GM12801 (cell line): ENCODE measurements around the gene FAM117B.

Experiments used
- TF ChIP-seq, protein P1 (sequence below): IDR thresholded peaks from one replicate; pipeline ENCODE4 v1.5.1; 2011; ENCODE audit warnings: control low read depth; ENCODE audit not compliant: insufficient read length; ENCODE audit errors: extremely low read depth

FAM117B gene

DNA sequence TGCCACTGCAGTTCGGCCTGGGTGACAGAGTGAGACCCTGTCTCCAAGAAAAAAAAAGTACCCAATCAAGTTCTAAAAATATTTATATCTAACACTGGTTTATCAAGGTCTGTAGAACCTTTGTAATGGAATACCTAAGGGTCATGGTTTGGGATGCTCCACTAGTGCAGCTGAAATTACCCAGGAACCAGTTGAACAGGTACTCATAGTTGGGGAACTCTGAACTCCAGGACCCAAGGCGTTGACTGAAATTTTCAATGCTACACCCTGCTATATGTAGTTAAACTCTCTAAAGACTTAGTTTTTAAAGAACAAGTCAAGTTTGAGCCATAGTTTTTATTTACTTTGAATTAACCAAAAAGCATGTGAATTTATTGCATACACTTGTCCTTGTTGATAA is 55.1 kb downstream of the FAM117B start:
- TF ChIP-seq, protein P1, sequence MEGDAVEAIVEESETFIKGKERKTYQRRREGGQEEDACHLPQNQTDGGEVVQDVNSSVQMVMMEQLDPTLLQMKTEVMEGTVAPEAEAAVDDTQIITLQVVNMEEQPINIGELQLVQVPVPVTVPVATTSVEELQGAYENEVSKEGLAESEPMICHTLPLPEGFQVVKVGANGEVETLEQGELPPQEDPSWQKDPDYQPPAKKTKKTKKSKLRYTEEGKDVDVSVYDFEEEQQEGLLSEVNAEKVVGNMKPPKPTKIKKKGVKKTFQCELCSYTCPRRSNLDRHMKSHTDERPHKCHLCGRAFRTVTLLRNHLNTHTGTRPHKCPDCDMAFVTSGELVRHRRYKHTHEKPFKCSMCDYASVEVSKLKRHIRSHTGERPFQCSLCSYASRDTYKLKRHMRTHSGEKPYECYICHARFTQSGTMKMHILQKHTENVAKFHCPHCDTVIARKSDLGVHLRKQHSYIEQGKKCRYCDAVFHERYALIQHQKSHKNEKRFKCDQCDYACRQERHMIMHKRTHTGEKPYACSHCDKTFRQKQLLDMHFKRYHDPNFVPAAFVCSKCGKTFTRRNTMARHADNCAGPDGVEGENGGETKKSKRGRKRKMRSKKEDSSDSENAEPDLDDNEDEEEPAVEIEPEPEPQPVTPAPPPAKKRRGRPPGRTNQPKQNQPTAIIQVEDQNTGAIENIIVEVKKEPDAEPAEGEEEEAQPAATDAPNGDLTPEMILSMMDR = no peak

DNA sequence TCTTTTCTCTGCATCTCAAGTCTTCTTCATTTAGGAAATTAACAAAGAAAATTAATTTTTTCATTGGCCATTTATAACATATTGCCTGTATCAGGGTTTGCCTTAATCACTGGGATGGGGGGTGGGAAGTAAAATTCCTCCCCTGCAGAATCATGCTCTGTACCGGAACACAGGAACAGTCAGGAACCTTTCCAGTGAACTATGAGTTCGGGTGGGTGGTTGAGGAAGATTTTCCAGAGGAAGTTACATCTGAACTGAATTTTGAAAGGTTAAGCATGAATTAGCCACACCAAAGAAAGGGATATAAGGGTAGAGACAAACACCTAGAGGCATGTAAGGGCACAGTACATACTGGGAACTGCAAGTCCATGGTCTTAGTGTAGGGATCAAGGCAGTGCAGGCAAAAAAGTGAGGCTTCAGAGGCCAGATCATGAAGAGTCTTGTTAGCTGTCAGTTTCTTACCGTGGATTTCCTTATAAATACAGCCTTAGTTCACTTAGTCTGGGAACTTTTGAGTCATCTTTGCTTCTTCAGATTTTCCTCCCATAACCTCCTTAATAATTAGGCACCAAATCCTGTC is 55.6 kb downstream of the FAM117B start:
- TF ChIP-seq, protein P1 = no peak

DNA sequence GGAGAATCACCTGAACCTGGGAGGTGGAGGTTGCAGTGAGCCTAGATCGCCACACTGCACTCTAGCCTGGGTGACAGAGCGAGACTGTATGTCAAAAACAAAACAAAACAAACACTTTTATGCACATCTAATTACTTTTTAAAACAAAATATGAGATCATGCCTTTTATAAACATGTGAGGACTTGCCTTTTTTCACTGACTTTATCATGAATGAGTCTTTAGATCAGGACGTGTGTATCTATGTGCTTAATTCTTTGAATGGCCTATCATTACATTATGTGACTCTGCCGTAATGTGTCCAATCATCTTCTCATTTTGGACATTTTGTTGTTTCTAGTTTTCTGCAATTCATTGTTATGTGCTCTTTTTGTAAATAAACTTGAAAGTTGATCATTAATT is 58.7 kb downstream of the FAM117B start:
- TF ChIP-seq, protein P1 = no peak

DNA sequence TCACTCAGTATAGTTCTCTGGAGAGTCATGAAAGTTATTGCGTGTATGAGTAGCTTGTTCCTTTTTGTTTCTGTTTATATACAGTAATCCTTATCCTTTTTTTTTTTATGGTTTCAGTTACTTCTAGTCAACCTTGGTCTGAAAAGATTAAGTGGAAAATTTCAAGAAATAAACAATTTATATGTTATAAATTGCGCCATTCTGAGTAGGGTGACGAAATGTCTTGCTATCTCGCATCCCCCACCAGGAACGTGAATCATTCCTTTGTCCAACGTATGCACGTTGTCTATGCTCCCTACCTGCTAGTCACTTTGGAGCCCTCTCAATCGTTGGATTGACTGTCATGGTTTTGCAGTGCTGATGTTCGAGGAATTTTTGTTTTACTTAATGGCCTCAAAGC is 60.4 kb downstream of the FAM117B start:
- TF ChIP-seq, protein P1 = no peak

DNA sequence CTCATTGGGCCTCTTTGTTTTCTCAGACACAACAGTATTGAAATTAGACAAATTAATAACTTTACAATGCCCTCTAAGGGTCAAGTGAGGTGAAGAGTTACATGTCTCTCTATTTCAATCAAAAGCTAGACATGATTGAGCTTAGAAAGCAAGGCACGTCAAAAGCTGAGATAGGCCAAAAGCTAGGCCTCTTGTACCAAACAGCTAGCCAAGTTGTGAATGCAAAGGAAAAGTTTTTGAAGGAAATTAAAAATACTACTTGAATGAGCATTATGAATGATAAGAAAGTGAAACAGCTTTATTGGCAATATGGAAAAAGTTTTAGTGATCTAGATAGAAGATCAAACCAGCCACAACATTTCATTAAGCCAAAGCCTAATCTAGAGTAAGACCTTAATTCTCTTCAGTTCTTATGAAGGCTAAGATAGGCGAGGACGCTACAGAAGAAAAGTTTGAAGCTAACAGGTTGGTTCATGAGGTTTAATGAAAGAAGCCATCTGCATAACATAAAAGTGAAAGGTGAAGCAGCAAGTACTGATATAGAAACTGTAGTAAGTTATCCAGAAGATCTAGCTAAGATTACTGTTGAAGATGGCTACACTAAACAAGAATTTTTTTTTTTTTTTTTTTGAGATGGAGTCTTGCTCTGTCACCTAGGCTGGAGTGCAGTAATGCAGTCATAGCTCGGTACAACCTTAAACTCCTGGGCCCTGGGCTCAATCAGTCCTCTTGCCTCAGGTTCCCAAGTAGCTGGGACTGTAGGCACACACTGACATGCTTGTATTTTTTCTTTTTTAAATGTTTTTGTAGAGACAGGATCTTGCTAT is 65.5 kb downstream of the FAM117B start:
- TF ChIP-seq, protein P1 = no peak

DNA sequence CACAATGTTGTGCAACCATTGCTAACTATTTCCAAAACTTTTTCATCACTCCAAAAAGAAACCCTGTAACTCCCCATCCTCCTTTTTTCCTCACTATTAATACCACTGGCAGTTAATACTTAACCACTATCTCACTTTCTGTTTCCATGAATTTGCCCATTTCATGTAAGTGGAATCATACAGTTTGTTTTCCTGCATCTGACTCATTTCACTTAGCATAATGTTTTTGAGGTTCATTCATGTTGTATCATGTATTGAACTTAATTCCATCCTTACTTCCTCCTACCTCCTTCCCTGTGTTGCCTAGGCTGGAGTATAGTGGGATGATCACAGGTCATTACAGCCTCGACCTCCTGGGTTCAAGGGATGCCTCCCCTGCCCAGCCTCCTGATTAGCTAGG is 68.3 kb downstream of the FAM117B start:
- TF ChIP-seq, protein P1 = no peak

DNA sequence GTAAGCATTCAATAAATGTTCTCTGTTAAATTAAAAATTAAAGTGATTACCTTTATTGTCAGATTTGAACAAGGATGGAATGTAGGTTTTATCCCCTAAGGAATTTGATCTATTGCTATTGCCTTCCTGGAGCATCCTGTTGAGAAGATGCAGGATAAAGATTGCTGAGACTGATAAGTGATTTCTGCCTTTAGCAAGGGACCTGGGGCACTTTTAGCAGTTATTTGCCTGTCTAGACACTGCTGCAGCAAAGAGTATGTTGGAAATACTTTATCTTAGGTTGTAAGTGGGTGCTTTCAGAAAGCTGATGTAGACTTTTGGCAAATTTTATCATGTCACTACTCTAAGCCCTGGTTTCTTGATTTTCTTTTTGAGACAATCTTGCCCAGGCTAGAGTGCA is 69.5 kb downstream of the FAM117B start:
- TF ChIP-seq, protein P1 = no peak
